Keratinocyte (primary cell): ENCODE results near the gene GAB1.

Experiments used
- CTCF ChIP-seq, 3 experiments: IDR thresholded peaks in 1 of 3; conservative IDR thresholded peaks in 1 of 3; optimal IDR thresholded peaks in 1 of 3; 2 replicates in 2 of 3; 3 replicates in 1 of 3; pipeline versions ENCODE3 to v1.5.1; 2011; ENCODE audit warnings: low read length in 3 of 3, mild to moderate bottlenecking in 3 of 3, moderate library complexity in 2 of 3, control low read depth in 1 of 3, inconsistent platforms in 1 of 3; ENCODE audit not compliant: insufficient read depth in 2 of 3; ENCODE audit errors: extremely low read depth in 1 of 3
- EZH2 ChIP-seq: IDR thresholded peaks from one replicate; pipeline ENCODE4 v1.6.1; 2012; ENCODE audit warnings: inconsistent platforms, mild to moderate bottlenecking, low read length, moderate library complexity

- TF ChIP-seq CTCF (optimal IDR thresholded peaks at IDR 0.05 in 1 of 3, IDR thresholded peaks at IDR 0.05 in 1 of 3, conservative IDR thresholded peaks at IDR 0.05 in 1 of 3; ENCODE audit: extremely low read depth in 1 of 3, insufficient read depth in 2 of 3, low read length in 3 of 3) (no peak), EZH2 (no peak)
Measured at GRCh38 chr4:143358923-143359643, 22.4 kb downstream of the GAB1 start.
